NCI-H1048 (cell line): ENCODE data around the gene RABEP2.
"Not testable (repeated sequence)": the region's sequence is repeated elsewhere in the genome, so short reads cannot be mapped to it uniquely, and the experiment has no call there.

ENCODE experiments used
- DNase-seq: peaks from one replicate; lab custom pipeline; 2025; lab: John Stamatoyannopoulos, UW

The RABEP2 gene, protein sequence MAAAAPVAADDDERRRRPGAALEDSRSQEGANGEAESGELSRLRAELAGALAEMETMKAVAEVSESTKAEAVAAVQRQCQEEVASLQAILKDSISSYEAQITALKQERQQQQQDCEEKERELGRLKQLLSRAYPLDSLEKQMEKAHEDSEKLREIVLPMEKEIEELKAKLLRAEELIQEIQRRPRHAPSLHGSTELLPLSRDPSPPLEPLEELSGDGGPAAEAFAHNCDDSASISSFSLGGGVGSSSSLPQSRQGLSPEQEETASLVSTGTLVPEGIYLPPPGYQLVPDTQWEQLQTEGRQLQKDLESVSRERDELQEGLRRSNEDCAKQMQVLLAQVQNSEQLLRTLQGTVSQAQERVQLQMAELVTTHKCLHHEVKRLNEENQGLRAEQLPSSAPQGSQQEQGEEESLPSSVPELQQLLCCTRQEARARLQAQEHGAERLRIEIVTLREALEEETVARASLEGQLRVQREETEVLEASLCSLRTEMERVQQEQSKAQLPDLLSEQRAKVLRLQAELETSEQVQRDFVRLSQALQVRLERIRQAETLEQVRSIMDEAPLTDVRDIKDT

DNA sequence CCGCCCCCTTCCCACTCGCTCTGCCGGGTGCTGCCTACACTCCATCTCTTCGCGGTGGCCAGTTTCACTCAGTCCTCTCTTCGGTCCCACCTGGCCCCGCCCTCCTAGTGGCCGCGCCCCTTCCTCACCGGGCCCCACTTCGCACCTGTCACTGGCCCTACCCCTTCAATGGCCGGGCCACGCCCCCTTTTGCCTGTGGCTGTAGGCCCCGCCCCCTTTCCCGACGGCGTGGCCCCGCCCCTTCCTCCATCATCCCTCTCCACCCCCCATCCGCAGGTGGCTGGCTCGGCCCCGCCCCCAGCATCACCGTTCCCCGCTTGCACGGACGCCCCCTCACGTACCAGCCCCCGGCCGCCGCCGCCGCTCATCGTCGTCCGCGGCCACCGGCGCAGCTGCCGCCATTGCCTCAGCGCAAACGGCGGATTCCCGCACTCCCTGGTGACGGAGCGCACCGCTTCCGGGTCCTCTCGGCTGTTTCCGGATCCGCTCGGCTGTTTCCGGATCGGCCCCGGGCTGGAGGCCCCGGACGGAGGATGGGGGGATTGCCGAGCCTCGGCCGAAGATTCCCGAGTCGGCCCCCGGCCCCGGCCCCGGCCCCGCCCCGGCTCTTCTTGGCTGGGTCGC is at the start of gene RABEP2:
Gene RABEP2 (minus strand): TSS at position 477 of the 624 bp plus-strand sequence. CDS start 75 bp downstream, at position 402.
- peak; percentile 78 for DNase-seq

DNA sequence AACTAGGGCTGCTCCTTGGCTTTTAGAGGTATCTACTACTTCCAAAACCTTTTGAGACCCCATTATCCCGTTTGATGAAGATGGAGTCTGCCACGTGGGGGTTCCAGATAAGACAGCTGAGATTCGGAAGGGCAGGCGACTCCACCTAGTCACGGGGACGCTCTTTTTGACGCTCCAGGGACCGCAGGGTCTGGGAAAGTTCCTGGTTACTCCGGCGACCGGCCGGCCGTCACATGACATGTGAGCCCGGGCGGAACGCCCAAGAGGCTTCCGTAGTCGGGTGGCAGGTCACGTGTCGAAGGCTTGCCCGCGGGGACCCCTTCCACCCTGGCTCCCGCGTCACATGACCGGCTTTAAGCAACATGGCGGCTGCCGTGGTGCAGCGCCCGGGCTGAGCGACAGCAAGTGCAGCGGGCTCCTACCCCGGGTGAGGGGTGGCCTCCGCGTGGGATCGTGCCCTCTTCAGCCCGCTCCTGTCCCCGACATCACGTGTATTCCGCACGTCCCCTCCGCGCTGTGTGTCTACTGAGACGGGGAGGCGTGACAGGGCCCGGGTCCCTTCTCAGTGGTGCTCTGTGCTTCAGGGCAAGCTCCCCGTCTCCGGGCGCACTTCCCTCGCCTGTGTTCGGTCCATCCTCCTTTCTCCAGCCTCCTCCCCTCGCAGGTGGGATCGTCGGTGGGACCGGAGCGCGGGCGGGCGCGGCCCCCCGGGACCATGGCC is 49.6 kb upstream of the RABEP2 start, which contains the start of gene SPNS1:
Gene SPNS1 (plus strand): TSS at position 342 of the 721 bp plus-strand sequence. CDS start 374 bp downstream, at position 716.
- DNase-seq: peak; percentile 83

DNA sequence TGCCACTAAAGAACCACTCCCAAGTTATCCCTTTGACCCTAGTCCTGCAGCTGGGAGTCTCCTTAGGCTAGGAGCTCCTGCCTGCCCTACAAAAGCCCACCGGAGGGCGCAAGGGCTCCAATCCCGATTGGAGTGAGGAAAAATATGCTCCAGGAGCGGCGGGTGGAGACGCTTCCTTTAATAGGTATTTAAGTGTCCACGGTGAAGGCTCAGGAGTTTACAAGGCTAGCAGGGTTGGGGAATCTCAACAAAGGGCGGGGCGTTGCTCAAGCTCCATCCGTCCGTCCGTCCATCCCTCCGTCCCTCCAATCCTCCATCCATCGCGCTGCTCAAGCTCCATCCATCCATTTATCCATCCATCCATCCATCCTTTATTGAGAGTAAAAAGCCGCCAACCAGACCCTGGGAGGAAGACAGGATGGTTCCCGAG is 49.0 kb upstream of the RABEP2 start:
- DNase-seq: no peak

DNA sequence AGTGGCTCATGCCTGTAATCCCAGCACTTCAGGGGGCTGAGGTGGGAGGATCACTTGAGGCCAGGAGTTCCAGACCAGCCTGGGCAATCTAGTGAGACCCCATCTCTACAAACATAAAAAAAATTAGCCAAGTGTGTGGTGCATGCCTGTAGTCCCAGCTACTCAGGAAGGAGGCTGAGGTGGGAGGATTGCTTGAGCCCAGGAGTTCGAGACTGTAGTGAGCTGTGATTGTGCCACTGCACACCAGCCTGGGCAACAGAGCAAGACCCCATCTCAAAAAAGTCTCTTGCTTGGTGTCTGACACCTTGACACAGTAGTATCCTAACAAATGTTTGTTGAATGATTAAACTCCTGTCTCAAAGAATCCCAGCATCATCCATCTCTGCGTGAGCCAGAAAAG is 44.7 kb upstream of the RABEP2 start:
- DNase-seq: not testable (repeated sequence)

DNA sequence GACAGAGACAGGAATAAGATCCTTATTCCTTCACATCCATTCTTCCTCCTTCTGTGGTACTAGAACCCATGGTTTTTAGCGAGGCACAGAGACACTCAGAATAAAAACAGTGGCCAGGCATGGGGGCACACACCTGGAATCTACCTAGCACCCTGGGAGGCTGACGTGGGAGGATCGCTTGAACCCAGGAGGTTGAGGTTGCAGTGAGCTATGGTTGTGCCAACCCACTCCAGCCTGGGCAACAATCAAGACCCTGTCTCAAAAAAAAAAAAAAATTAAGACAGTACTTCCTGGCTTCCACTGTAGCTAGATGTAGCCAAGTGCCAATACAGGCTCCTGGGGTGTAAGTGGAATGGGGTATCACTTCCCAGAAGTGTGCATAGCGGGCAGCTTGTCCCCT is 42.1 kb upstream of the RABEP2 start:
- no peak for DNase-seq

DNA sequence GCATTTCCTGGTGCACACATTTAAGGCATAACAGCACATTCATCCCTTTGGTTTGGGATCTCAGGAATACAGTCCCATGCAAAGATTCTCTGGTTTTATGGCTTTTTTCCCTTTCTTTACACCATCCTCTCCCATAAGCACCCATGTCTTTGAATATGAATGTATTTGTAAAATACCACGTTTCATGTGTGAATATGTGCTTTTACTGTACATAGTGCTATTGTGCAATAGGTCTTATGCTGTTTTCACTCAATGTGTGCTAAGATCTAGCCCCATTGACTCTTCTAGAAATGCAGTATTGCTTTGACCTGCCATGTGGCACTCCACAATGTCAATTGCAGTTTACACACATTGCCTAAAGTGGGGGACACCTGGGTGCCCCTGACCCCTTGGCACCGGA is 39.5 kb upstream of the RABEP2 start:
- no peak for DNase-seq

DNA sequence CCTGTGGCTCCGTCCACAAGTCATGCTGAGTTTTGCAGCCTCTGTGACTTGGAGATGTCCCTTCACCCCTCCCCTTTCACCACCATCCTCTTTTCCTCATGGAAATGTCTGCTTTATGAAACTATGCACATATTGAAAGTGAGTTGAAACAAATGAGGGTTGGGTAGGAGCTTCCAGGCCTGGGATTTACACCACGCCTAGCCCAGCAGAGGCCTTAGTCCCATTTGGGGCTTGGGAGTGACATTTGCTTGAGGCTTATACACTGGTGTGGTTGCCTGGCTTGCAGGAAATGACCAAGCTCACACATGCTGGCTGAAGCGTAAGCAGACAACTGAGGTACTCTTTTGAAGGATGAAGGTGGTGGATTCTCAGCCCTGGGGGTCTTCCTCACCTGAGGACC is 39.0 kb upstream of the RABEP2 start:
- no peak for DNase-seq

DNA sequence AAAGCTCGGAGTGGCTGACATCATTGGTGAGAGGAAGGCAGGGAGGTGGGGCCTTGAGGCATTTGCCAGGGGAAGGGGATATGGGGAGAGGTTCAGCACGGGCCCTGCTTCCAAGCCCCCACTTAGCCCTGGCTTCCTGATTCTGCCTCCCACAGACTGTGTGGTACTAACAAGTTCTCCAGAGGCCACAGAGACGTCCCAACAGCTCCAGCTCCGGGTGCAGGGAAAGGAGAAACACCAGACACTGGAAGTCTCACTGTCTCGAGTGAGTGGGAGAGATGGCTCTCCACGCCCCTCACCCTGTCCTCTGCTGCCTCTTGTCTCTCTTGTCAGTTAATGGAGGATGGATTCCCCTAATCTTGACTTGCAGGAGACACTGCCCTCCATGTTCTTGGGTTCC is 33.8 kb upstream of the RABEP2 start:
- no peak for DNase-seq

DNA sequence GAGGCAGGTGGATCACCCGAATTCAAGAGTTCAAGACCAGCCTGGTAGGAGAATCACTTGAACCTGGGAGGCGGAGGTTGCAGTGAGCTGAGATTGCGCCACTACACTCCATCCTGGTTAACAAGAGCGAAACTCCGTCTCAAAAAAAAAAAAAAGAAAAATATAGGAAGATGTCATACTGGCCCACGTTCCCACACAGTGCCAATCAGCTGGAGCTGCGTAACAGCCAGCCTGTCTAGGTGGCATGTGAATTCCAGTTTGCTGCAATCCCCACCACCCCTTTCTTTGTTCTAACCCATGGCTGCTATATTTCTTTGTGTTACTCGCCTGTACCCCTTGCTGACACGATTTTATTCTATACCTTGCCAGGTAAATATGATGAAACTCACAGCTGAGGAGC is 33.2 kb upstream of the RABEP2 start:
- no peak for DNase-seq

DNA sequence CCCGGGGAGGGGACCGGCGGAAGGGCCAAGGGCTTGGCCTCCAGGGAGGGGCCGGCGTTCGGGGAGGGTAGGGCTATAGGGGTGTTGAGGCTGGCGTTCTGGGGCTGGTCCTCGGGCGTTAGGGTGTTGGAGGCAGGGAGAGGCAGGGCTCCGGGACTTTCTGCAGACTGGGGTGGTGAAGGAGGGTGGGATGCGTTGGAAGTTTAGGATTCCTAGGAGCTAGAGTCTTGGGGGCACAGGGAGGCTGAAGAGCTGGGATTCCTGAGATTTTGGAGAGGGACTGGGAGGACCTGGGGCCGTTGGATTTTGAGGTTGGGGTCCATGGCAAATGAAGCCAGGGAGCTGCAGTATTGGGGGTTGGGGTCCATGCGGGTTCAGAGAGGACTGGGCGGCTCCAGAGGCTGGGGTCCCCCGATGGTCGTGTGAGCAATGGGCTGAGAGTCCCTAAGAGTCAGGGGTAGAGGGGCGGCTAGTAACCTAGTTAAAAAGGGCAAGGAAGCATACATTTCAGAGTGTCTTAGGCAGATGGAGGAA is 26.4 kb upstream of the RABEP2 start:
- no peak for DNase-seq

DNA sequence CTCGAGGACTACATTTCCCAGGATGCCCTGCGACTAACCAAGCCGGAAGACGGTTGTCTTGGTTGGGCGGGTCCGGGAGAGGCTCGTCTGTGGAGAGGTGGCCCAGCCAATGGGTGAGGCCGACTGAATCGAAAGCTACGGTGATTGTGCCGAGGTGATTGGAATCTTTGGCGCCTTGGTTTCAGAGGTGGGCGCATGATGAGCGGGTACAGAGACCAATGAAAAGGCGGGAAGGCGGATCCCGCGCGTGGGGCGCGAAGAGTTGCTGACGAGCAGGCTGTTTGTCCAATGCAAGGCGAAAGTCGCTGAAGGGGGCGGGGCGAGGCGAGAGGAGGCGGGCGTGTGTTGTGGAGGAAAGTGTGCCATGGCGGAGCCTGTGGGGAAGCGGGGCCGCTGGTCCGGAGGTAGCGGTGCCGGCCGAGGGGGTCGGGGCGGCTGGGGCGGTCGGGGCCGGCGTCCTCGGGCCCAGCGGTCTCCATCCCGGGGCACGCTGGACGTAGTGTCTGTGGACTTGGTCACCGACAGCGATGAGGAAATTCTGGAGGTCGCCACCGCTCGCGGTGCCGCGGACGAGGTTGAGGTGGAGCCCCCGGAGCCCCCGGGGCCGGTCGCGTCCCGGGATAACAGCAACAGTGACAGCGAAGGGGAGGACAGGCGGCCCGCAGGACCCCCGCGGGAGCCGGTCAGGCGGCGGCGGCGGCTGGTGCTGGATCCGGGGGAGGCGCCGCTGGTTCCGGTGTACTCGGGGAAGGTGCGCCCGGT is 25.8 kb upstream of the RABEP2 start, which contains the start of gene NFATC2IP:
Gene NFATC2IP (plus strand): TSS at position 290 of the 762 bp plus-strand sequence. CDS start 75 bp downstream, at position 365.
- peak; percentile 94 for DNase-seq

DNA sequence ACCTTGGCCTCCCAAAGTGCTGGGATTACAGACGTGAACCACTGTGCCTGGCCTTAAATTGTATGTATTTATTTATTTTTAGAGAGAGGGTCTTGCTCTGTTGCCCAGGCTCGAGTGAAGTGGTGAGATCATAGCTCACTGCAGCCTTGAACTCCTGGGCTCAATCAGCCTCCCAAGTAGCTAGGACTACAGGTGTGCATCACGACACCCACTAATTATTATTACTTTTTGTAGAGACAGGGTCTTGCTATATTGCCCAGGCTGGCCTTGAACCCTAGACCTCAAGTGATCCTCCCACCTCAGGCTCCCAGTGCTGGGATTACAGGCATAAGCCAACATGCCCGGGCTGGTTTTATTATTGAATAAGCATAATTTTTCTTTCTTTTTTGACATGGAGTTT is 21.6 kb upstream of the RABEP2 start:
- DNase-seq: no peak

DNA sequence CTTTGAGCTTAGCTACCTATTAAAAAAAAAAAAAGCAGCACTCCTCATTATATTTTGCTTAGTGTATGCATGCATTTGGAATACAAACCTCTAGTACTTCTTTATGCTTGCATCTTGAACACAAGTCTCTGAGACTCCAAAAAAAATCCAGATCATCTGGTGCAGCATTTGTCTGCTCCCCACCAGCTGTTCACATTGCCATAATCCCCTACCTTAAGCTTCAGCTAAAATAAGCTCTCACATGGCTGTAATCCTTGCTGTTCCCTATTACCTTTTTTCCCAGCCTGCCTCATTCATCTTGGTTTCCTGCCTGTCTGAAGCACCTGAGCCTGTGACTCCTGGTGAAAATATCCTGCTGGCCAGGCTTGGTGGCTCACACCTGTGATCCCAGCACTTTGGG is 18.2 kb upstream of the RABEP2 start:
- DNase-seq: no peak

DNA sequence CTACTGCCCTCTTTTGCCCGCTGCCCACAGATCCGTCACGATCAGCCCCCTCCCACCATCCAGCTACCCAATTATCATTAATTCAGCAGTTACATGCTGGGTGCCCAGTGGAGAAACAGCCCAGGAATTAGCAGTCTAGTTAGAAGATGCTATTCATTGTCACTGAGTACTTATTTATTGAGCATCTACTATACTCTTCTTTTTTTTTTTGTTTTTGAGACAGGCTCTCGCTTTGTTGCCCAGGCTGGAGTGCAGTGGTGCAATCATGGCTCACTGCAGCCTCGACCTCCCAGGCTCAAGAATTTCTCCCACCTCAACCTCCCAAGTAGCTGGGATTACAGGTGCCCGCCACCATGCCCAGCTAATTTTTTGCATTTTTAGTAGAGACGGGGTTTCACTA is 14.8 kb upstream of the RABEP2 start:
- DNase-seq: not testable (repeated sequence)

DNA sequence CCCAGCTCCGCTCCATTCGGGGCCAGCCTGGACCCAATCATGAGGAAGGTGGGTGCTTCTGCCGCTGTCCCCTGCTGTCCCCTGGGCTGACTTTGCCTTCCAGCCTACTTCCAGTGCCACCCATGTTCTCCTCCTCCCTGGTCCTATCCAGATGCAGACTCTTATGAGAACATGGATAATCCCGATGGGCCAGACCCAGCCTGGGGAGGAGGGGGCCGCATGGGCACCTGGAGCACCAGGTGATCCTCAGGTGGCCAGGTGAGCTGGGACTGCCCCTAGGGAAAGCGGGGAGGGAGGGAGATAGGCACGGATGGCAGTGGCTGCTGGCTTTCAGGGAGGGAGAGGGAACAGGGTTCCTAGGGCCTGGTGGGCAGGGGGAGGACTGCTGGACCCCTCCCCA is 13.7 kb upstream of the RABEP2 start:
- DNase-seq: no peak

DNA sequence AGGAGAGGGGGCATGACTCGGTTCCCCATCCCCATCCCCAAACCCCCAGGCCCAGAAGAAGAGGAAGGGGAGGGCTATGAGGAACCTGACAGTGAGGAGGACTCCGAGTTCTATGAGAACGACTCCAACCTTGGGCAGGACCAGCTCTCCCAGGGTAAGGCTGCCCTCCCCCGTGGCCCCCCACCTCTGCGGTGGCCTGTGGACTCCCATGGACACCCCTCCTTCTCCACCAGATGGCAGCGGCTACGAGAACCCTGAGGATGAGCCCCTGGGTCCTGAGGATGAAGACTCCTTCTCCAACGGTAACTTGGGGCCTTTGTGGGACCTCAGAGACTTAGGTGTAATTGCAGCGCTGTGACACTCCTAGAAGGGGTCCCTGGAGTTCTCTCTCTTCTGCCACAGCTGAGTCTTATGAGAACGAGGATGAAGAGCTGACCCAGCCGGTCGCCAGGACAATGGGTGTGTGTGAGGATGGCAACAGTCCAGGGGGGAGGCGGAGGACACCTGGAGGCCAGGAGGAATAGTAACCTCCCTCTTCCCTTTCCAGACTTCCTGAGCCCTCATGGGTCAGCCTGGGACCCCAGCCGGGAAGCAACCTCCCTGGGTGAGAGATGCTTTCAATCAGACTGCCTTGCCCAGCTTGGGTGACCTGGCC is 12.3 kb upstream of the RABEP2 start:
- no peak for DNase-seq

DNA sequence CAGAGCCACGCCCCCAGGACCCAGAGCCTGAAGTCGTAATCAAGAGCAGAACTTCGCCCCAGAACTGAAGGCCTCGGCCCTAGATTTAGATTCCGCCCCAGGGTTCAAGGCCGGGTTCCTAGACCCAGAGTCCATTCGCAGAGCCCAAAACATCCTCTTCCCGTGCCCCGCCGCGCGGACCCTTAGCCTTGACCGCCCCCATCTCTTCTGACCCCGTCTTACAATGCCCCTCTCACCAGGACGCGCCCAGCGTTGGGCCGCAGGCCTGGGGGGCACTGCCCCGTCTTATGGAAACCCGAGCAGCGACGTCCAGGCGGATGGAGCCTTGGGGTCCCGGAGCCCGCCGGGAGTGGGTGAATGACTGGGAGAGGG is 11.7 kb upstream of the RABEP2 start:
- no peak for DNase-seq

DNA sequence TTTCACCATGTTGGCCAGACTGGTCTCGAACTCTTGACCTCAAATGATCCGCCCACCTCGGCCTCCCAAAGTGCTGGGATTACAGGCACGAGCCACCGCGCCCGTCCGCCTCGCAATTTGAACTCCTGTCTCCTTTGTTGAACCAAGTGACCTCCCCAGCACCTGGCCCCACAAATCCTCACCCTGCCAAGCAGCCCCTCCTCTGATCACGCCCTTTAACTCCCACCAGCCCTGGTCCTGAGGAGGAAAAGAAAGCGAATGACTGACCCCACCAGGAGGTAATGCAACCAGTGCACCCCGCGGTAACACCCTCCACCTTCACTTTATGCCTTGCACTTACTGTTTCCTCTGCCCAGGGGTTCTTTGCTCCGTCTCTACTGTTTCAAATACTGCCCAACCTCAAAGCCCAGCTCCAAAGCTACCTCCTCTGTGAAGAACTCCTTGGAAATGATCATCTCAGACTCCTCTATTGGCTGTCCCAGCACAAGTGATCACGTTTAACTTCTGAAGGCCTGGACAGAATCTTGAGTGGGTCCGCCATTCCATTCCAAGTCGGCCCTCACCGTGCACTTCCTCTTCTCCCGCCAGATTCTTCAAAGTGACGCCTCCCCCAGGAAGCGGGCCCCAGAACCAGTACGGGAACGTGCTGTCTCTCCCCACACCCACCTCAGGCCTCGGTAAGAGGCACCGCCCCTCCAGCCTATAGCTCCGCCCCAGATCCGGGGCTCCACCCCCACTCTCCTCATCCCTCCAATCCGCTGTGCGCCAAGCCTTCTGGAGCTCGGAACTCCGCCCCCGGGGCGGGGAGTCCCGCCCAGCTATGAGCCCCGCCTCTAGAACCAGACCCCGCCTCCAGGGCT is 11.1 kb upstream of the RABEP2 start:
- DNase-seq: peak; percentile 45

DNA sequence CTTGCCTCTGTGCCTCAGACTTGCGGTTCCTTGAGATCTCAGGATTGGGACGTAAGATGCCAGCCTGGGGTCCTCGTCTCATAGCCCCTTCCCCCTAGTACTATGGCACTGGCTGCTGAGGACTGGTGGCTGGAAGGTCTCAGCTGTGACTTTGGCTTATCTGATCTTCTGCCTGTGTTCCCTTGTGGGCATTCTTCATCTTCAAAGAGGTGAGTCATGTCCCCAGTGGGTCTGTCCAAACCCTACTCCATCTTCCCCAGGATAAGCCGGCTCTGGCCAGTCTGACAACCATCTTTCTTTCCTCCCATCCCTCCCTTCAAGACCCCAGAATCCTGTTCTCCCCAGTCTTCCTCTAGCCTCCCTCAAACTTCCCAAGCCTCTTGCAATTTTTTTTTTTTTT is 10.3 kb upstream of the RABEP2 start:
- no peak for DNase-seq

DNA sequence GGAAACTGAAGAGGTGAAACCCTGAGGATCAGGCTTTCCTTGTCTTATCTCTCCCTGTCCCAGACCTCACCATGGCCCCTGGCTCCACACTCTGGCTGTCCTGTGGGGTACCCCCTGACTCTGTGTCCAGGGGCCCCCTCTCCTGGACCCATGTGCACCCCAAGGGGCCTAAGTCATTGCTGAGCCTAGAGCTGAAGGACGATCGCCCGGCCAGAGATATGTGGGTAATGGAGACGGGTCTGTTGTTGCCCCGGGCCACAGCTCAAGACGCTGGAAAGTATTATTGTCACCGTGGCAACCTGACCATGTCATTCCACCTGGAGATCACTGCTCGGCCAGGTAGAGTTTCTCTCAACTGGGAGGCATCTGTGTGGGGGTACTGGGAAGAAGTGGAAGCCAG is 8.1 kb upstream of the RABEP2 start:
- no peak for DNase-seq
